ENCODE measurements around the gene INPP4B.

GRCh38 chr4:142271832-142272231, 574.3 kb downstream of the INPP4B start:
- TF ChIP-seq EZH2 (IDR thresholded peaks at IDR 0.05; ENCODE audit: insufficient read depth, poor library complexity, severe bottlenecking) (no peak), EZH2phosphoT487 (IDR thresholded peaks at IDR 0.05; ENCODE audit: insufficient read depth, low read depth) (no peak)

Measured in GM23248 (cell line).